GM18511 (cell line): Measurements from ENCODE around the gene PHYHD1.
A peak's percentile ranks its signal among the peaks of the same experiment; 100 is the strongest.

Source experiments
- ATAC-seq: cut with Tn5 transposase; IDR thresholded peaks from one replicate; pipeline ENCODE4 v1.9.1; 2021; ENCODE audit warnings: mild to moderate bottlenecking, moderate library complexity; ENCODE audit not compliant: unreplicated experiment

The PHYHD1 gene

GRCh38 chr9:128899566-128900322, 21.0 kb upstream of the PHYHD1 start:
- no peak for ATAC-seq

GRCh38 chr9:128901379-128901778, 19.4 kb upstream of the PHYHD1 start:
- no peak for ATAC-seq

GRCh38 chr9:128901822-128902221, 19.0 kb upstream of the PHYHD1 start:
- no peak for ATAC-seq

GRCh38 chr9:128902351-128903078, 18.3 kb upstream of the PHYHD1 start:
- peak; percentile 90 for ATAC-seq

- ATAC-seq, result no peak
Observed at GRCh38 chr9:128903079-128903461, 17.7 kb upstream of the PHYHD1 start.

- ATAC-seq, result no peak
Observed at GRCh38 chr9:128903871-128904620, 16.7 kb upstream of the PHYHD1 start.

- no peak for ATAC-seq
Observed at GRCh38 chr9:128905964-128906363, 14.8 kb upstream of the PHYHD1 start.

GRCh38 chr9:128906741-128907140, 14.0 kb upstream of the PHYHD1 start:
- ATAC-seq, result no peak

GRCh38 chr9:128908372-128908771, 12.4 kb upstream of the PHYHD1 start:
- no peak for ATAC-seq

GRCh38 chr9:128909859-128910258, 10.9 kb upstream of the PHYHD1 start:
- no peak for ATAC-seq

- no peak for ATAC-seq
Observed at GRCh38 chr9:128910906-128911305, 9.9 kb upstream of the PHYHD1 start.

GRCh38 chr9:128911529-128912035, 9.2 kb upstream of the PHYHD1 start:
- no peak for ATAC-seq

- ATAC-seq, result no peak
Observed at GRCh38 chr9:128912270-128912853, 8.4 kb upstream of the PHYHD1 start.

GRCh38 chr9:128913048-128913900, 7.5 kb upstream of the PHYHD1 start:
- no peak for ATAC-seq

GRCh38 chr9:128913995-128914772, 6.6 kb upstream of the PHYHD1 start:
- ATAC-seq, result no peak

- no peak for ATAC-seq
Observed at GRCh38 chr9:128916204-128916603, 4.6 kb upstream of the PHYHD1 start.

- no peak for ATAC-seq
Observed at GRCh38 chr9:128916745-128917144, 4.0 kb upstream of the PHYHD1 start.

GRCh38 chr9:128917151-128917849, 3.5 kb upstream of the PHYHD1 start:
- no peak for ATAC-seq

GRCh38 chr9:128918921-128919320, 1.9 kb upstream of the PHYHD1 start:
- no peak for ATAC-seq
